Measurements from ENCODE around the gene NOS1AP.

Gene NOS1AP

GRCh38 chr1:162025541-162025940, 44.0 kb upstream of the NOS1AP start:
- no peak for DNase-seq (ENCODE audit: low read depth)
- no peak overlapping the region for H3K4me3 ChIP-seq (ENCODE audit: low read depth, low read length)
- no peak for TF ChIP-seq CTCF (IDR thresholded peaks at IDR 0.05; ENCODE audit: control insufficient read depth, extremely low read depth, insufficient read depth)

DNA sequence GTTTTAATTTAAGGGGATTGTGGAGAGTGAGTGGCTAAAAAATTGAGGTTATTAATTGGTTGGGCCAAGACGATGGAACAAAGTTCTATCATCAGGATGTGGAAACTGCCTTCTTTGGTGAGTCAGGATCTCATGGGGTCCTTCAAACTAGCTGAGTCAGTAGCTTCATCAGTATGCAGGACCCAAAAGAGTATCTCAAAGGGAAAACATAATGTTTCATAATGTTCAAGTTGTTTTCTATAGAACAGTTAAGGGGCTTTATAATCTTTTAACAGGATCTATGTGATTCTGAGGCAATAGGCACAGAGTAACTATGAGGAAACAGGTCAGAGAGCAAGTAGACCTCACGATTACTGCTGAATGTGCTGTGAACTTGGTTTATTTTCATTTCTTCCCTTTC, 42.6 kb upstream of the NOS1AP start:
- TF ChIP-seq CTCF (IDR thresholded peaks at IDR 0.05; ENCODE audit: control insufficient read depth, extremely low read depth, insufficient read depth) = no peak
- no peak overlapping the region for H3K4me3 ChIP-seq (ENCODE audit: low read depth, low read length)
- DNase-seq (ENCODE audit: low read depth) = no peak

GRCh38 chr1:162028726-162029125, 40.8 kb upstream of the NOS1AP start:
- H3K4me3 ChIP-seq (ENCODE audit: low read depth, low read length) = no peak overlapping the region
- no peak for TF ChIP-seq CTCF (IDR thresholded peaks at IDR 0.05; ENCODE audit: control insufficient read depth, extremely low read depth, insufficient read depth)
- no peak for DNase-seq (ENCODE audit: low read depth)

GRCh38 chr1:162029157-162029556, 40.3 kb upstream of the NOS1AP start:
- TF ChIP-seq CTCF (IDR thresholded peaks at IDR 0.05; ENCODE audit: control insufficient read depth, extremely low read depth, insufficient read depth) = no peak

DNA sequence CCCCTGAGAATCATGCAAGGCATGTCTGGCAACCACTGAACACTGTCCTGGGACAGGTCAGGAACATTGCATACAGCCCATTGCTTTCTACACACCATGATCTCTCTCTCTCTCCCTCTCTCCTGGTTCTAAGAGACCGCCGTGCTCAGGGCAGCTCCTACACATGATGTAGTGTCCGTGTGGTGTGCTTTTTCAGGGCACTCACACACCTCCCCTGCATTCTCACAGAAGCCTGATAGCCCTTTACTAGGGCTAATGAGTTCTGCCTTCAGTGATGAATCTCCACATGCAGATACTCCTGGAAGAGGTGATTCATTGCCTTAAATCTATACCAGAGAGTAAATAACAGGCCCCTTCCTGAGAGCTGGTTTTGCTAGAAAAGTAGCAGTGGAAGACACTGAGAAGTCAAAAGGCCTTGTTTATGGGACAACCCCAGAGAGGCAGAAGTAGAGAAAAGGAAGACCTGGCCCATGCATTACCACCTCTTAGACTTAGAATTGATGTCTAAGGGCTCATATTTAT, 38.7 kb upstream of the NOS1AP start:
- H3K4me3 ChIP-seq (ENCODE audit: low read depth, low read length) = no peak overlapping the region
- no peak for DNase-seq (ENCODE audit: low read depth)
- no peak for TF ChIP-seq CTCF (IDR thresholded peaks at IDR 0.05; ENCODE audit: control insufficient read depth, extremely low read depth, insufficient read depth)

More at GRCh38 chr1:162029157-162029556, 40.3 kb upstream of the NOS1AP start:
- DNase-seq (ENCODE audit: low read depth) = no peak
- no peak overlapping the region for H3K4me3 ChIP-seq (ENCODE audit: low read depth, low read length)

- TF ChIP-seq CTCF (IDR thresholded peaks at IDR 0.05; ENCODE audit: control insufficient read depth, extremely low read depth, insufficient read depth) = no peak
- DNase-seq (ENCODE audit: low read depth) = no peak
- H3K4me3 ChIP-seq (ENCODE audit: low read depth, low read length) = no peak overlapping the region
Measured at GRCh38 chr1:162033428-162033827, 36.1 kb upstream of the NOS1AP start.

DNA sequence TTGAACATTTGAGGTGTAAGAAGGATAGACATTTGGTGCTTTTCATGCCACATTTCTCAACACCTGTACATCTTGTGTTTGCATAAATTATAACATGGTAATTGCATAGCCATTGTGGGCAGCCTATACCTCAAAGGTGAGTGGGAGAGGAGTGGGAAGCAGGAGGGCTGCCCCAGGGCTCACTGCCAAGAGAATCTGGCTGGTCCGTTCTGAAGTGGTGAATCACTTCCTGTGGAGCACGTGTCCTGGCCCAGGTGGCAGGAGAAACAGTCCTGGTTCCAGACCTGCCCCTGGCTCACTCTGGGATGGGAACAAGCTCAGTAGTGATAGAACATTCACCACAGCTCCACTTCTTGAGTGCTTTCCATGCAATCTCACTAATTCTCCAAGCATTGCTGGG, 34.2 kb upstream of the NOS1AP start:
- no peak overlapping the region for H3K4me3 ChIP-seq (ENCODE audit: low read depth, low read length)
- DNase-seq (ENCODE audit: low read depth) = no peak
- TF ChIP-seq CTCF (IDR thresholded peaks at IDR 0.05; ENCODE audit: control insufficient read depth, extremely low read depth, insufficient read depth) = no peak
